22Rv1 (cell line): ENCODE results near the gene SRSF7.

Source experiments
- CTCF ChIP-seq: fragments of 450-650 bp; IDR thresholded peaks from 2 replicates; pipeline ENCODE4 v1.5.1; 2017; ENCODE audit warnings: mild to moderate bottlenecking
- ZFX ChIP-seq: fragments of 450-650 bp; IDR thresholded peaks from 2 replicates; pipeline ENCODE4 v1.6.1; 2017; ENCODE audit warnings: antibody characterized with exemption, borderline replicate concordance

- TF ChIP-seq CTCF (no peak), ZFX (no peak)
Measured at GRCh38 chr2:38797250-38797676, 46.1 kb upstream of the SRSF7 start.
